AML-193 (cell line): Measurements from ENCODE around the gene TAP2.

Source experiments
- DNase-seq, 2 experiments: peaks; one replicate each; lab custom pipeline; 2025; lab: John Stamatoyannopoulos, UW

Gene TAP2

GRCh38 chr6:32854376-32855178 lies 16.0 kb upstream of the TAP2 start:
- DNase-seq, result peak; percentile 42 to 49

GRCh38 chr6:32853541-32854375 lies 15.2 kb upstream of the TAP2 start, which contains the start of the genes PSMB9 and TAP1:
Gene PSMB9, plus strand, starts transcription at chr6:32854192. Its CDS starts 38 bp downstream, at chr6:32854230.
Gene TAP1, minus strand, starts transcription at chr6:32853704. Its CDS starts 68 bp downstream, at chr6:32853636.
- DNase-seq, result peak; percentile 95 to 99

- DNase-seq, result peak; percentile 23 to 40
Observed at GRCh38 chr6:32852844-32853540, 14.5 kb upstream of the TAP2 start.

GRCh38 chr6:32852018-32852843 lies 13.7 kb upstream of the TAP2 start:
- DNase-seq, result no peak

GRCh38 chr6:32851025-32851424 lies 12.5 kb upstream of the TAP2 start:
- DNase-seq, result no peak

- DNase-seq, result no peak
Observed at GRCh38 chr6:32849126-32849525, 10.6 kb upstream of the TAP2 start.

- no peak for DNase-seq
Observed at GRCh38 chr6:32847795-32848194, 9.3 kb upstream of the TAP2 start.

- no peak for DNase-seq
Observed at GRCh38 chr6:32847004-32847403, 8.5 kb upstream of the TAP2 start.

- DNase-seq, result peak; percentile 68 to 77
Observed at GRCh38 chr6:32845384-32845884, 6.9 kb upstream of the TAP2 start.

GRCh38 chr6:32844839-32845383 lies 6.4 kb upstream of the TAP2 start:
- no peak for DNase-seq

- peak; percentile 98 for DNase-seq
Observed at GRCh38 chr6:32843979-32844838, 5.7 kb upstream of the TAP2 start, which contains the start of gene PSMB8. Gene PSMB8, minus strand, starts transcription at chr6:32844047. Its CDS starts 51 bp downstream, at chr6:32843996.

- peak; percentile 16 to 22 for DNase-seq
Observed at GRCh38 chr6:32843331-32843978, 4.9 kb upstream of the TAP2 start.

GRCh38 chr6:32842690-32843089 lies 4.2 kb upstream of the TAP2 start:
- DNase-seq, result no peak

- no peak for DNase-seq
Observed at GRCh38 chr6:32842021-32842650, 3.6 kb upstream of the TAP2 start.

GRCh38 chr6:32840604-32841246 lies 2.2 kb upstream of the TAP2 start:
- no peak for DNase-seq

GRCh38 chr6:32839356-32839755 lies 817 bp upstream of the TAP2 start:
- no peak for DNase-seq

GRCh38 chr6:32837651-32838113 lies 857 bp downstream of the TAP2 start:
- no peak for DNase-seq

GRCh38 chr6:32836873-32837272 lies 1.7 kb downstream of the TAP2 start:
- no peak for DNase-seq
